ENCODE measurements around the gene C15orf40.
"Not testable (repeated sequence)": the region's sequence is repeated elsewhere in the genome, so short reads cannot be mapped to it uniquely, and the experiment has no call there.

Gene C15orf40

GRCh38 chr15:82951472-82952157, 59.8 kb downstream of the C15orf40 start:
- DNase-seq (ENCODE audit: low spot score): peak; percentile 40

GRCh38 chr15:82950746-82951370, 60.6 kb downstream of the C15orf40 start:
- no peak for DNase-seq (ENCODE audit: low spot score)

GRCh38 chr15:82950295-82950694, 61.1 kb downstream of the C15orf40 start:
- DNase-seq (ENCODE audit: low spot score): no peak

GRCh38 chr15:82946155-82946701, 65.2 kb downstream of the C15orf40 start:
- DNase-seq (ENCODE audit: low spot score): no peak

GRCh38 chr15:82945326-82945725, 66.1 kb downstream of the C15orf40 start:
- no peak for DNase-seq (ENCODE audit: low spot score)

GRCh38 chr15:82944821-82945220, 66.6 kb downstream of the C15orf40 start:
- DNase-seq (ENCODE audit: low spot score): peak; percentile 66

GRCh38 chr15:82944056-82944455, 67.4 kb downstream of the C15orf40 start:
- no peak for DNase-seq (ENCODE audit: low spot score)

GRCh38 chr15:82943176-82943575, 68.3 kb downstream of the C15orf40 start:
- no peak for DNase-seq (ENCODE audit: low spot score)

- peak; percentile 46 for DNase-seq (ENCODE audit: low spot score)
Observed at GRCh38 chr15:82942691-82943090, 68.7 kb downstream of the C15orf40 start.

GRCh38 chr15:82939678-82940077, 71.8 kb downstream of the C15orf40 start:
- DNase-seq (ENCODE audit: low spot score): not testable (repeated sequence)

Data from GM03348 (cell line).